T-helper 9 cell (primary cell): ENCODE measurements around the gene TMEM151B.

Experiments
- DNase-seq: peaks from one replicate; pipeline ENCODE4 v3.0.0-alpha.2; 2020

The TMEM151B gene

DNA sequence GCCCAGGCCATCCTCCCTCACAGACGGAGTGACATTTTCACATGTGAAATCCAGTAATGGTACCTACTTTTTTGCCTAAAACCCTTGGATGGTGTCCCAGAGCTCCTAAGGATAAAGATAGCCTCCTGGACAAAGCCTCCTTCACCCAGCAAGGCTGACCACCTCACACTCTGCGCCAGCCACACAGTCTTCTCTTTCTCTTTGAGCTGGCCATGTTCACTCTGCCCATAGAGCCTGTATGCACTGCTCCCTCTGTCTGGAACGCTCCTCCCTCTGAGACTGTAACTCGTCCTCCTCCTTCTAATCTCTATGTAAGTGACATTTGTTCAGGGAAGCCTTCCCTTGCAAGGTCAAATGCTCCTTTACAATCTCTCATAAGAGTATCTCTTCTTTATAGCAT, 14.6 kb downstream of the TMEM151B start:
- DNase-seq = no peak

DNA sequence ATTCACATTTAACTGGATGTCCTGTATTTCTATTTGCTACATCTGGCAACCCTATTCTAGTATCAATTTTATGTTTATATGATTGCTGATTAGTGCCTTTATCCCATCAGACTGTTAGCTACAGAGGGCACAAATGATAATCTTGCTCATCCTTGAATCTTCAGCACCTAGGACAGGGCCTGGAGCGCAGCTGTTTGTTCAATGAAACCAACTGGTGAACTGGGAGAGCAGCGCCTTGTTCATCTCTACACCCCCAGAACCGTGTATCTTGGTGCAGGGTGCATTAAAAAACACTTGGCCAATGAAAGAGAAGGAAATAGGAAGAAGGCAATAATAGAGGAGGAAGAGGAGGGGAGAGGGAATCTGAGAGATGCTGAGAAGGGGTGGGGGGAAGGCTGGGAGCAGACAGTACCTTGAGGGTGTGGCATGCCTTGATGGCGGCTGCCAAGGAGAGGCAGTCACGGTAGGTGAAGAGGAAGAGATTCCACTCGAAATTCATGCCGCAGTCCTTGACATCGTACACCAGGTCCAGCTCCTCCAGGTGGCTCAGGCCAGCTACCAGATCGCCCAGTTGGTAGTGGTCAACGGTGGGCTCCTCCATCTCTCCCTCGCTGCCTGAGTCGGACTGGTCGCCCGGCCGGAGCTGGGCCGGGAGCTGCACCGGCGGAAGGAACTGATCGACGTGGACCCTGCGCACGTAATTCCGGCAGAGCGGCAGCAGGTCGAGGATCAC, 15.5 kb downstream of the TMEM151B start:
- no peak for DNase-seq

- no peak for DNase-seq
Observed at GRCh38 chr6:44286285-44286565, 16.0 kb downstream of the TMEM151B start.

- no peak for DNase-seq
Observed at GRCh38 chr6:44286747-44287146, 16.5 kb downstream of the TMEM151B start.

GRCh38 chr6:44289726-44290260, 19.5 kb downstream of the TMEM151B start:
- DNase-seq = no peak

- DNase-seq = no peak
Observed at GRCh38 chr6:44291841-44292240, 21.6 kb downstream of the TMEM151B start.

- DNase-seq = no peak
Observed at GRCh38 chr6:44292661-44293365, 22.6 kb downstream of the TMEM151B start.

- no peak for DNase-seq
Observed at GRCh38 chr6:44294832-44295791, 24.9 kb downstream of the TMEM151B start.

- peak; percentile 30 for DNase-seq
Observed at GRCh38 chr6:44297063-44298038, 27.1 kb downstream of the TMEM151B start.

DNA sequence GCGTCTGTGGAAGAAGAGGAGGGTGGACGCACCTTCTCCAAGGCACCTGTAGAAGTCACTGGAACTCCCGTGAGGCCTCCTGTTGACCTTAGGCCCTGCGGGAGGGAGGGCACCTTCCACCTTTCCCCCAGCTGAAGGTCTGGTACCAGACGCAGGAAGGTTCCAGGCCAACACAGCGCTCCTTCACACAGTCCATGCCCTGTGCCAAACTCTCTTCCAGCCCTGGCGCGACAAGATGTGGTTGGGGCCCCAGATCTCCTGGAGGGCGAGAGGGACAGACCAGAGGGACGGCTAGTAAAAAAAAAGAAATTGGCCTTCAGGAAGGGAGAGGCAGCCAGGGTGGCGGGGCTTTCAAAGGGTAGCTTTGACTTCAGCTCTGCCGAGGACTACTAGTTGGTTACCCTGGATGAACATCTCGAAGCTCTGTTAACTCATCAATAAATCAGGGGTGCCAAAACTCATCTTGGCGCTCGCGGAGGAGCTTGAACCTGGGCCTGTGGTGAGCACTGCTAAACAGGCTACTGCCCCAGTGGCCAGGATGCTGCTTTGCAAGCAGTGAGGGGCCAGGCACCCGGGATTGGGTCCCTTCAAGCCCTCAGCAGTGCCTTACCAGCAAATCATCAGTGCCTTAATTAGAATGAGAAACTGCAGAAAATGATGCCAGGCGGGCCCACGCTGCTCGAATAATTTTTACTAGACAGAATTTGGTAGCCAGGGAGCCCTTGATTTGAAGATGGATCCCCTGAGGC, 28.0 kb downstream of the TMEM151B start:
- no peak for DNase-seq

DNA sequence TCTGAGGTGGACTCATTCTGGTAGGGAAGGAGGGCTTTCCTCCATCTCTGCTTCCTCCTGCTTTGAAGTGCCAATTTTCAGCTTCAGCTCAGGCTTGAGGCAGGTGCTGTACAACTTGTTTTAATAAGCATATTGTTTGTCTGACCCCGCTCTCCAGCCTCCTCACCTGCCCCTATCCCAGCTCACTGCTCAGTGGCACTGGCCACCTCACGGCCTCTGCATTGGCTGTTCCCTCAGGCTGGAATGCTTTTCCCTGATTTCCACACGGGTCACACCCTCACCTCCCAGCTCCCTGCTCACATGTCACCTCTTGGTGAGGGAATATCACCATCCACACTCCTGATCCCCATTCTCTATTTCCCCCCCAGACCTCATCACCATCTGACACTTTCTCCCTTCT, 28.6 kb downstream of the TMEM151B start:
- no peak for DNase-seq

GRCh38 chr6:44300292-44300823, 30.1 kb downstream of the TMEM151B start:
- no peak for DNase-seq

DNA sequence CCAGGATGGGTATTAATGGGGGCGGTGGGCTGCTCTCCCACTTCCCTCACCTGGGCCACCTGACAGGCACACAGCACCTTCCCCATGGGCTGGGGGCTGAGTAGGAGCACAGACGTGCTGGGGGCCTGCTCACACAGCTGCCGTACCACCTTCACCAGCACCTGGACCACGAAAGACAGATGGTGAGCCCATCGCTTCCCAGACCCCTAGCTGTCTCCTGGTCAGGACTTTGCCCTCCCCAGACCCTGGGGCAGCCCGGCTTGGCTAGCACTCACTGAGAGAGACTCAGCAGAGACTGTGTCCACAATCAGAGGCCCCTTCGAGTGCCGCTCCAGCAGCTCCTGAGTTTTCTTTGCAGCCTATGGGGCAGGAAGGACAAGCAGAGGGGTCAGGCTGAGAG, 30.9 kb downstream of the TMEM151B start:
- no peak for DNase-seq

DNA sequence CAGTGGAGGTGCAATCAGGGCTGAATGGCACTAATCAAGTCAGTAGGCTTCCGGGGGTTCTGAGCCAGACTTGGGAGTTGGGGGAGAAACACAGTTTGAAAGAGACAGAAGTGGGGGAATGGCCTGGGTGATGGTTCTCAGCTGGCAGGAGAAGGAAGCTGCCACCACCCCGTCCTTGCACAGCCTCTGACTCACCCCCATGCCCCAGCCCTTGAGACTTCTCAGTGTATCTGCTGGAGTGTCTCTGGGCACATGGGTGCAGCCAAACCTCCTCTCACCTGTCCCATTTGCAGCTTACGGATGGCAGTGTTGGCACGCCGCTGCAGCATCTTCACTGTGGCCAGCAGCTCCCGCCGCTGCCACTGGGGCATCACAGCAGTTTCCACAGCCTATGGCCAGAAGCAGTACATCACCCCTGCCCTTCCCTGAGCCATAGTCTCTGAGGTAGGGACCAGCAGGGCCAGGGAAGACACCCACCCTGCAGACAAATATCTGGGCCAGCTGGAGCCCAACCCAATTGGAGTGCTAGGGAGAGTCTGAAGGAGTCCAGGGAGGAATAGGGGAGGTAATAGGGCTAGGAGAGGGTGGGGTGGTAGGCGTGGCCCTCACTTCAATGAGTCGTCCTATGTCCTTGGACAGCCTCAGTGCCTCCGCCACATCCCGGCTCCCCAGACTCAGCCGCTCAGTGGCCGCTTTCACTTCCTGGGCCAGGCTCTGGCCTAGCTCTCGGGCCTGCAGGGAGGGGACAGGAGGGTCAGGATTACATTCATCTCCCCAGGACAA, 31.7 kb downstream of the TMEM151B start:
- DNase-seq = no peak

GRCh38 chr6:44302856-44303255, 32.6 kb downstream of the TMEM151B start:
- no peak for DNase-seq

- no peak for DNase-seq
Observed at GRCh38 chr6:44303842-44304241, 33.6 kb downstream of the TMEM151B start.

- peak; percentile 21 for DNase-seq
Observed at GRCh38 chr6:44304282-44305199, 34.3 kb downstream of the TMEM151B start.

GRCh38 chr6:44305200-44305725, 35.0 kb downstream of the TMEM151B start:
- DNase-seq = no peak

DNA sequence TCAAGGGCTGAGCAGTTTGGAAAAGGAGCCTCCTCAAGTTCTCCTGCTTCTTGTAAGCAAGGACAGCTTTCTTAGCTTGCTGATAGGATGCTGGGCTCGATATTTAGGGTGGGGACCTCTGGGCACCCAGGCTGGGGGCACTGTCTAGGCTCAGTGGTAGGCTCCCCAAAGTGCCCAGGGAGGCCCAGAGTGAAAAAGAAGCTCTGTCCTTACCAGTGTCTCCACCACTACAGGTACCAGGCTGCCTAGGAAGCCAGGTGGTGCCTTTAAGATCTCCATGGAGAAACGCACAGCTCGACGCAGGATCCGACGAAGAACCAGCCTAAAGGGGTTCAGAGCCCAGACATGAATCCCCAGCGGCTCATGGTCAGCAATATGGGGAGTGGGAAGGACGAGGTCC, 36.5 kb downstream of the TMEM151B start:
- no peak for DNase-seq
